ENCODE measurements around the gene MRGPRD.

- no peak for TF ChIP-seq CTCF (IDR thresholded peaks at IDR 0.05; ENCODE audit: low read length)
- TF ChIP-seq EZH2 (optimal IDR thresholded peaks at IDR 0.05; ENCODE audit: low read depth, low read length): no peak
- no peak for TF ChIP-seq EZH2phosphoT487 (IDR thresholded peaks at IDR 0.05; ENCODE audit: low read length)
Observed at GRCh38 chr11:68993546-68993945, 12.8 kb upstream of the MRGPRD start.
